K562 (cell line): Measurements from ENCODE around the gene EEF2. TPM values are rescaled to one million over a fixed set of nuclear protein-coding genes. Genes with fewer than 3 reads are reported as not detected.

Source experiments
- ATAC-seq: fragments of 200-7000 bp; cut with Tn5 transposase; 3 replicates; pipeline ENCODE4 v1.9.1; 2020; ENCODE audit warnings: moderate library complexity
- BruUV-seq: library from RNA; stranded (reverse); fragments of 400-500 nt; replicated peaks from 2 replicates; lab custom pipeline; 2021; lab: Mats Ljungman, UMichigan
- CTCF ChIA-PET: fragments of 300-600 bp; formaldehyde crosslinking; extraction: SDS; loops from one replicate; lab custom pipeline; 2021; ENCODE audit warnings: low intra/inter-chr PET ratio; lab: Yijun Ruan, JAX
- POLR2A ChIA-PET: fragments of 300-600, 350-650 bp; sonication (Branson Sonifier 250); formaldehyde crosslinking; extraction: SDS; loops from one replicate; lab custom pipeline; 2021; ENCODE audit warnings: antibody characterized with exemption, inconsistent platforms; lab: Yijun Ruan, JAX
- DNase-seq, 4 experiments: peaks; one replicate each; pipeline versions ENCODE4 v3.0.0 to v3.0.0-alpha.2; 2011 to 2018; ENCODE audit warnings: low spot score in 3 of 4, mixed read lengths in 3 of 4; ENCODE audit errors: extremely low read depth in 1 of 4
- FAIRE-seq: peaks from 2 replicates; lab custom pipeline; 2011; peaks lifted over from hg19 to GRCh38; lab: Jason Lieb, UNC
- H2AFZ ChIP-seq: 2 replicates; pipeline ENCODE4 v1.6.0; 2011; ENCODE audit warnings: low read depth, low read length, control low read depth, inconsistent platforms
- H3K27ac ChIP-seq: fragments of 200-600 bp; 3 replicates; pipeline ENCODE4 v1.8.0; 2011; ENCODE audit warnings: low read depth, mild to moderate bottlenecking, control low read depth, inconsistent platforms, low read length, moderate library complexity, mixed read lengths; ENCODE audit errors: extremely low read depth
- H3K27me3 ChIP-seq, 2 experiments: fragments of 300-600 bp in 1 of 2; 2 replicates in 1 of 2; 3 replicates in 1 of 2; pipeline versions ENCODE4 v1.6.0 to v1.8.0; 2011; ENCODE audit warnings: inconsistent platforms in 2 of 2, low read length in 2 of 2, mild to moderate bottlenecking in 1 of 2, mixed read lengths in 1 of 2, moderate library complexity in 1 of 2; ENCODE audit not compliant: control insufficient read depth in 2 of 2, insufficient read depth in 2 of 2
- H3K36me3 ChIP-seq: fragments of 300-600 bp; 3 replicates; pipeline ENCODE4 v1.8.0; 2011; ENCODE audit warnings: mild to moderate bottlenecking, low read length, inconsistent platforms; ENCODE audit not compliant: control insufficient read depth, insufficient read depth
- H3K4me1 ChIP-seq, 2 experiments: fragments of 200-600 bp in 1 of 2; replicated peaks in 1 of 2; 2 replicates in 1 of 2; 3 replicates in 1 of 2; pipeline versions ENCODE4 v1.5.1 to v1.8.0; 2011; ENCODE audit warnings: inconsistent platforms in 2 of 2, low read length in 2 of 2, mild to moderate bottlenecking in 1 of 2, mixed read lengths in 1 of 2, moderate library complexity in 1 of 2; ENCODE audit not compliant: control insufficient read depth in 2 of 2, insufficient read depth in 2 of 2
- H3K4me2 ChIP-seq: 2 replicates; pipeline ENCODE4 v1.6.1; 2011; ENCODE audit warnings: low read length, control low read depth, inconsistent platforms, mixed read lengths; ENCODE audit not compliant: insufficient read depth
- H3K4me3 ChIP-seq: fragments of 200-600 bp; sonication (generic), shearing (Covaris generic); 2 replicates; pipeline ENCODE4 v1.5.1; 2016; ENCODE audit warnings: control low read depth, inconsistent platforms
- H3K79me2 ChIP-seq: fragments of 200-600 bp; 3 replicates; pipeline ENCODE4 v1.8.0; 2011; ENCODE audit warnings: low read length, inconsistent platforms; ENCODE audit not compliant: control insufficient read depth, insufficient read depth
- H3K9ac ChIP-seq, 2 experiments: 2 replicates each; pipeline versions ENCODE4 v1.6.0 to v1.6.1; 2011; ENCODE audit warnings: low read depth in 2 of 2, low read length in 2 of 2, control low read depth in 1 of 2, inconsistent platforms in 1 of 2, mild to moderate bottlenecking in 1 of 2, mixed read lengths in 1 of 2; ENCODE audit not compliant: insufficient read depth in 1 of 2
- H3K9me1 ChIP-seq: one replicate; pipeline ENCODE4 v1.6.0; 2011; ENCODE audit warnings: inconsistent platforms, mild to moderate bottlenecking, low read length, moderate library complexity; ENCODE audit not compliant: control insufficient read depth, insufficient read depth
- H3K9me3 ChIP-seq: replicated peaks from 2 replicates; pipeline ENCODE4 v1.5.1; 2011; ENCODE audit warnings: low read depth, low read length, inconsistent platforms; ENCODE audit not compliant: control insufficient read depth, insufficient read depth
- H4K20me1 ChIP-seq: replicated peaks from 2 replicates; pipeline ENCODE4 v1.6.1; 2011; ENCODE audit warnings: low read length, inconsistent platforms, mixed read lengths; ENCODE audit not compliant: control insufficient read depth, insufficient read depth
- DNMT1 ChIP-seq: fragments of 450-650 bp; IDR thresholded peaks from 2 replicates; pipeline ENCODE4 v1.6.1; 2016; ENCODE audit warnings: antibody characterized with exemption, mild to moderate bottlenecking
- HNRNPL ChIP-seq: fragments of 200-400 bp; formaldehyde crosslinking; IDR thresholded peaks from 2 replicates; pipeline ENCODE4 v1.6.1; 2017; ENCODE audit warnings: low read depth, mild to moderate bottlenecking, low read length
- POLR2G ChIP-seq: fragments of 200-400 bp; formaldehyde crosslinking; IDR thresholded peaks from 2 replicates; pipeline ENCODE4 v1.6.1; 2017; ENCODE audit warnings: low read depth, mild to moderate bottlenecking, antibody characterized with exemption, low read length, moderate library complexity
- PTBP1 ChIP-seq: fragments of 200-400 bp; formaldehyde crosslinking; IDR thresholded peaks from 2 replicates; pipeline ENCODE4 v1.6.1; 2017; ENCODE audit warnings: low read depth, low read length
- ZNF143 ChIP-seq: sonication (generic); formaldehyde crosslinking; IDR thresholded peaks from 2 replicates; pipeline ENCODE4 v1.9.0; 2022; ENCODE audit warnings: mild to moderate bottlenecking, missing genetic modification reagents
- ZNF239 ChIP-seq: fragments of 250-450 bp; sonication (Bioruptor Pico); IDR thresholded peaks from 2 replicates; pipeline ENCODE4 v1.4.0; 2020; ENCODE audit warnings: mild to moderate bottlenecking
- WGBS: fragments of 100-300 bp; shearing (Covaris generic); methylation state at CpG from one replicate; pipeline ENCODE4 v1.1.6; 2016; ENCODE audit warnings: low coverage, mixed read lengths; ENCODE audit not compliant: insufficient coverage; ENCODE audit errors: missing lambda C conversion rate; 5-methylcytosine and 5-hydroxymethylcytosine counted together
- in situ Hi-C: fragments of 300-500 bp; cut with MboI; formaldehyde crosslinking; loops from 4 replicates; pipeline ENCODE4 v1.15.0; 2018; ENCODE audit warnings: inconsistent platforms, mixed read lengths
- intact Hi-C: fragments of 100-400 bp; cut with micrococcal nuclease; formaldehyde crosslinking; loops from 2 replicates; pipeline ENCODE4 v1.14.2; 2022
- polyA plus RNA-seq, 8 experiments: library from polyadenylated mRNA; depleted of rRNA in 4 of 8; stranded (reverse) in 5 of 8; unstranded in 3 of 8; fragments of >200 nt; fragmentation: Nextera tagmentation in 2 of 8; fragmentation: Illumina TruSeq in 1 of 8; extraction: Ambion mirVana in 2 of 8; extraction: Trizol in 1 of 8; gene quantifications; 2 replicates each; pipeline versions ENCODE4 v1.2.1 to v1.2.3, GENCODE V29; 2011 to 2014; ENCODE audit warnings: inconsistent platforms in 1 of 8, missing spikeins in 1 of 8
- total RNA-seq, 7 experiments: library from RNA; depleted of rRNA in 6 of 7; stranded (reverse); fragments of >200 nt in 6 of 7; fragmentation: Illumina TruSeq in 2 of 7; extraction: Trizol in 2 of 7; gene quantifications; 2 replicates each; pipeline versions ENCODE4 v1.2.1 to v1.2.3, GENCODE V29; 2011 to 2021; ENCODE audit warnings: low replicate concordance in 1 of 7

Gene EEF2
- total and polyA plus RNA-seq, 9 of the 15 experiments (the other 6 are each of a cell fraction or from before 2014, with no cell fraction given), result 372 to 3,003 (median 1,453) TPM

GRCh38 chr19:4033028-4033956 is 48.0 kb upstream of the EEF2 start:
- no peak for ATAC-seq
- H3K4me2 ChIP-seq, result no peak overlapping the region
- TF ChIP-seq ZNF239 (CRISPR knock-in tag) (peak; percentile 74), DNMT1 (no peak), HNRNPL (peak; percentile 77), POLR2G (peak; percentile 52), ZNF143 (CRISPR knock-in tag) (no peak), PTBP1 (0 out of 2 replicates have a peak, but pooled peaks have one; percentile 42)
- no peak overlapping the region for H2AFZ ChIP-seq
- BruUV-seq, result no TSS peak
- in situ Hi-C loops (no loop called here), intact Hi-C loops (no loop called here)
- peaks cover 69% of the 10 kb centered on the region for H3K36me3 ChIP-seq
- POLR2A ChIA-PET, result interaction anchor here (0.6 to 2.2 kb wide), 4 partner anchors 8 to 194 kb away, joined by 3 to 8 read pairs (median 4); no protein-coding TSS in a partner anchor
- no peak for FAIRE-seq
- H3K9me1 ChIP-seq, result no peaks in the 10 kb centered on the region
- peak overlapping the region in 1 of 2 experiments; percentile 26; a peak in 2 of 4 replicates for H3K9ac ChIP-seq
- CTCF ChIA-PET, result no interaction called here
- H4K20me1 ChIP-seq, result no peaks in the 10 kb centered on the region; the same call in 1 of the 2 replicates
- peaks cover 6% of the 10 kb centered on the region for H3K9me3 ChIP-seq
- no peak overlapping the region for H3K27ac ChIP-seq
- no peaks in the 10 kb centered on the region for H3K79me2 ChIP-seq
- H3K4me3 ChIP-seq, result no peak overlapping the region
- H3K27me3 ChIP-seq, result no peaks in the 10 kb centered on the region
- no peak for DNase-seq
- WGBS, result 86% methylated on average over 22 of the region's 63 CpGs
- peaks cover 0 to 43% of the 10 kb centered on the region in 2 experiments; a peak in 2 of 5 replicates for H3K4me1 ChIP-seq
